ENCODE results near the gene ATP4B. TPM values are rescaled to one million over a fixed set of nuclear protein-coding genes. Genes with fewer than 3 reads are reported as not detected.

ATP4B gene
- total RNA-seq, 1 donor from 2014 or later: not detected

- no peak for ATAC-seq (ENCODE audit: poor library complexity)
- peak; percentile 10 for DNase-seq
- intact Hi-C loops (cut with DNase I): no loop called here
These were observed 838 bp upstream of the ATP4B start for GRCh38 chr13:113658836-113659235.

GRCh38 chr13:113656831-113657671 is 947 bp downstream of the ATP4B start:
- no peak for ATAC-seq (ENCODE audit: poor library complexity)
- peak; percentile 34 for DNase-seq
- intact Hi-C loops (cut with DNase I): no loop called here

GRCh38 chr13:113656003-113656588 is 1.9 kb downstream of the ATP4B start:
- ATAC-seq (ENCODE audit: poor library complexity) (no peak), DNase-seq (peak; percentile 34)
- intact Hi-C loops (cut with DNase I): no loop called here

- intact Hi-C loops (cut with DNase I): no loop called here
- DNase-seq: peak; percentile 25
- ATAC-seq (ENCODE audit: poor library complexity): no peak
These were observed 2.5 kb downstream of the ATP4B start for GRCh38 chr13:113655346-113656002.

GRCh38 chr13:113654591-113655345 is 3.2 kb downstream of the ATP4B start:
- DNase-seq: peak; percentile 27
- ATAC-seq (ENCODE audit: poor library complexity): no peak
- intact Hi-C loops (cut with DNase I): no loop called here

GRCh38 chr13:113654175-113654560 is 3.8 kb downstream of the ATP4B start:
- no peak for ATAC-seq (ENCODE audit: poor library complexity)
- intact Hi-C loops (cut with DNase I): no loop called here
- DNase-seq: peak; percentile 17

GRCh38 chr13:113653264-113654174 is 4.5 kb downstream of the ATP4B start:
- ATAC-seq (ENCODE audit: poor library complexity): no peak
- peak; percentile 22 for DNase-seq
- intact Hi-C loops (cut with DNase I): no loop called here

GRCh38 chr13:113652404-113653263 is 5.4 kb downstream of the ATP4B start:
- DNase-seq: peak; percentile 25
- intact Hi-C loops (cut with DNase I): no loop called here
- no peak for ATAC-seq (ENCODE audit: poor library complexity)

- ATAC-seq (ENCODE audit: poor library complexity) (no peak), DNase-seq (peak; percentile 33)
- intact Hi-C loops (cut with DNase I): no loop called here
These were observed 6.2 kb downstream of the ATP4B start for GRCh38 chr13:113651511-113652403.

- peak; percentile 13 for DNase-seq
- intact Hi-C loops (cut with DNase I): no loop called here
- no peak for ATAC-seq (ENCODE audit: poor library complexity)
These were observed 7.3 kb downstream of the ATP4B start for GRCh38 chr13:113650731-113651148.

GRCh38 chr13:113650275-113650674 is 7.7 kb downstream of the ATP4B start:
- DNase-seq: peak; percentile 19
- ATAC-seq (ENCODE audit: poor library complexity): no peak

GRCh38 chr13:113649212-113649611 is 8.8 kb downstream of the ATP4B start:
- intact Hi-C loops (cut with DNase I): no loop called here
- DNase-seq: peak; percentile 16
- no peak for ATAC-seq (ENCODE audit: poor library complexity)

More at GRCh38 chr13:113650275-113650674, 7.7 kb downstream of the ATP4B start:
- intact Hi-C loops (cut with DNase I): no loop called here

- DNase-seq (peak; percentile 35), ATAC-seq (ENCODE audit: poor library complexity) (no peak)
- intact Hi-C loops (cut with DNase I): no loop called here
These were observed 9.8 kb downstream of the ATP4B start for GRCh38 chr13:113648216-113648610.

- DNase-seq: peak; percentile 95
- peak; percentile 96 for ATAC-seq (ENCODE audit: poor library complexity)
- intact Hi-C loops (cut with DNase I): no loop called here
These were observed 10.4 kb downstream of the ATP4B start for GRCh38 chr13:113647351-113648215.

- DNase-seq: peak; percentile 33
- ATAC-seq (ENCODE audit: poor library complexity): no peak
- intact Hi-C loops (cut with DNase I): no loop called here
These were observed 11.1 kb downstream of the ATP4B start for GRCh38 chr13:113646921-113647340.
